ENCODE measurements around the gene RELN.

GRCh38 chr7:103698064-103698463 is 291.4 kb downstream of the RELN start:
- TF ChIP-seq ISL1 (CRISPR knock-in tag; IDR thresholded peaks at IDR 0.05) (no peak), BACH2 (CRISPR knock-in tag; IDR thresholded peaks at IDR 0.05; ENCODE audit: borderline replicate concordance) (no peak), ZFP3 (CRISPR knock-in tag; IDR thresholded peaks at IDR 0.05) (no peak), ARNTL (CRISPR knock-in tag; IDR thresholded peaks at IDR 0.05; ENCODE audit: borderline replicate concordance, low read depth) (no peak), CREB5 (CRISPR knock-in tag; IDR thresholded peaks at IDR 0.05; ENCODE audit: low read depth) (no peak), ZFP30 (CRISPR knock-in tag; IDR thresholded peaks at IDR 0.05) (no peak), CSDC2 (CRISPR knock-in tag; IDR thresholded peaks at IDR 0.05) (no peak), TCF4 (CRISPR knock-in tag; IDR thresholded peaks at IDR 0.05; ENCODE audit: borderline replicate concordance) (no peak), PATZ1 (CRISPR knock-in tag; IDR thresholded peaks at IDR 0.05; ENCODE audit: borderline replicate concordance) (no peak), ESRRG (CRISPR knock-in tag; IDR thresholded peaks at IDR 0.05) (no peak)

Data from SK-N-SH treated with all-trans-retinoic acid at 6 μM for 48 hours (cell line).